Lower leg skin (tissue), 3 donors: Measurements from ENCODE around the gene ACTRT2.

ENCODE experiments used
- POLR2A ChIP-seq, 2 donors: fragments of 450-650 bp; IDR thresholded peaks; one replicate each; pipeline ENCODE4 v1.6.1; 2016 to 2017; ENCODE audit warnings: antibody characterized with exemption in 2 of 2, mild to moderate bottlenecking in 1 of 2, moderate library complexity in 1 of 2
- TF ChIP-seq, protein P1 (sequence below), 3 donors: fragments of 450-650 bp; IDR thresholded peaks; one replicate each; pipeline ENCODE4 v1.5.1; 2016; ENCODE audit warnings: antibody characterized with exemption in 3 of 3, mild to moderate bottlenecking in 3 of 3, moderate library complexity in 2 of 3

DNA sequence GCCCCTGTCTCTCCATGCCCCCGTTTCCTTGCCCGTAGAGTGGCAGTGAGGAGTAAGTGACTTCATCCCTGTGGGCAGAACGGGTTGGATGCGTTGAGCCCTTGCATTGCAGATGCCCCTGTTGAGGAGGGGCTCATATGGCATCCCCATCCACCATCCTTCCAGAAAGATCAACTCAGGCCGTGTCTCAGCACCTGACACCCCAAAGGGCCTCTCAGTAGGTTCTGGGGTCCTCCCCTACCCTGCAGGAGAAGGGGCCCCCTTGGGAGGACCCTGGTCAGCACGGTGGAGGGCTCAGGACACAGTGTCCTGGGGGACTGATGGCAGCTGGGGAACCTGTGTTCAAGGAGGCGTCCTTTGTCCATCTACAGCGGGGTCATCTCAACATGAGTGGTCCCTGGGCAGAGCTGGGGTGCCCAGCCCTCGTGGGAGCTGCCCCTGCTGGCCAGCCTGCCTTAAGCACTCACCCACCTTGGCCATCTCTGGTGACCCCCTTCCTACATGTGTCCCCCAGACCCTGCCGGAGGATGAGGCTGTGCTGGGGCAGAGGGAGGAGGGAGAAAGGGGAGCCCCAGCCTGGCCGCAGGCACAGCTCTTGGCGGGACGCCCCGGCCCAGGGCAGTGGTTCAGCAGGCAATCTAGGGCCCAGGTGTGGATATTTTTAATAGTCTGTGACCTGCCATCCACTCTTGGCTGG is 48.2 kb upstream of the ACTRT2 start:
- no peak for TF ChIP-seq POLR2A (IDR thresholded peaks at IDR 0.05)
- TF ChIP-seq, protein P1, sequence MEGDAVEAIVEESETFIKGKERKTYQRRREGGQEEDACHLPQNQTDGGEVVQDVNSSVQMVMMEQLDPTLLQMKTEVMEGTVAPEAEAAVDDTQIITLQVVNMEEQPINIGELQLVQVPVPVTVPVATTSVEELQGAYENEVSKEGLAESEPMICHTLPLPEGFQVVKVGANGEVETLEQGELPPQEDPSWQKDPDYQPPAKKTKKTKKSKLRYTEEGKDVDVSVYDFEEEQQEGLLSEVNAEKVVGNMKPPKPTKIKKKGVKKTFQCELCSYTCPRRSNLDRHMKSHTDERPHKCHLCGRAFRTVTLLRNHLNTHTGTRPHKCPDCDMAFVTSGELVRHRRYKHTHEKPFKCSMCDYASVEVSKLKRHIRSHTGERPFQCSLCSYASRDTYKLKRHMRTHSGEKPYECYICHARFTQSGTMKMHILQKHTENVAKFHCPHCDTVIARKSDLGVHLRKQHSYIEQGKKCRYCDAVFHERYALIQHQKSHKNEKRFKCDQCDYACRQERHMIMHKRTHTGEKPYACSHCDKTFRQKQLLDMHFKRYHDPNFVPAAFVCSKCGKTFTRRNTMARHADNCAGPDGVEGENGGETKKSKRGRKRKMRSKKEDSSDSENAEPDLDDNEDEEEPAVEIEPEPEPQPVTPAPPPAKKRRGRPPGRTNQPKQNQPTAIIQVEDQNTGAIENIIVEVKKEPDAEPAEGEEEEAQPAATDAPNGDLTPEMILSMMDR (IDR thresholded peaks at IDR 0.05), result no peak
